ENCODE data around the gene SNED1. TPM values are rescaled to one million over a fixed set of nuclear protein-coding genes. Genes with fewer than 3 reads are reported as not detected.

The SNED1 gene
- total RNA-seq, 1 donor from 2014 or later, result 41.8 TPM

DNA sequence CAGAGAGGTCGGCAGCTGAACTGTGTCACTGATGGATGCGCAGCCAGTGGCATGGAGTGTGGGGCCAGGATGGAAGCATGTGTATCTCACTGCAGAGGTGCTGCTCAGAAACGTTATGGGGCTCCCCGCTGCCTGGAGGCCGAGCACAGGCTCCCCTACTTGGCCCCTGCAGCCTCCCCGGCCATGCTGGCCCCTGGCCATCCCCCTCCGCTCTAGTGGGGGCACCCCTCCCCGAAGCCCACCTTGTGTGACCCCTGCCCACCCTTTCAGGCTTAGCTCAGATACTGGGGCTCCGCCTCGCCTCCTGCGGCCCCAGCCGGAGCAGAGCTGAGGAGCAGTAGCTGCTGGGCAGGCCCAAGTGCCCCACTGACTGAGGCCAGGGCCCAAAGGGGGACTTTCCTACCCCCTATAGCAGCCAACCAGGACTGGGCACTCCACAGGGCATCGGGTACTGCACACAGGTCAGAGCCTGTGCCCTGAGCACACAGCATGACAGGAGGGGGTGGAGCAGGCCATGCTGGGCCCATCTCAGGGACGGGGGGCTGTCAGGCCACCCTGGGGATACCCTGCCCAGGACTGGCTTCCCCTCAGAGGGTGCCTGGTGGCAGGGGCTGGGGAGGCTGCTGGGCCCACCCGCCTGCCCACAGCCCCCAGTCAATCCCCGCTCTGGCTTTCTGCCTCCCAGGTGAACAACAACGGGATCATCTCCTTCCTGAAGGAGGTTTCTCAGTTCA, 31.3 kb downstream of the SNED1 start:
- no peak for DNase-seq (ENCODE audit: low spot score)

- no peak for DNase-seq (ENCODE audit: low spot score)
Measured at GRCh38 chr2:241030333-241030680, 31.9 kb downstream of the SNED1 start.

GRCh38 chr2:241030883-241031282, 32.5 kb downstream of the SNED1 start:
- no peak for DNase-seq (ENCODE audit: low spot score)

DNA sequence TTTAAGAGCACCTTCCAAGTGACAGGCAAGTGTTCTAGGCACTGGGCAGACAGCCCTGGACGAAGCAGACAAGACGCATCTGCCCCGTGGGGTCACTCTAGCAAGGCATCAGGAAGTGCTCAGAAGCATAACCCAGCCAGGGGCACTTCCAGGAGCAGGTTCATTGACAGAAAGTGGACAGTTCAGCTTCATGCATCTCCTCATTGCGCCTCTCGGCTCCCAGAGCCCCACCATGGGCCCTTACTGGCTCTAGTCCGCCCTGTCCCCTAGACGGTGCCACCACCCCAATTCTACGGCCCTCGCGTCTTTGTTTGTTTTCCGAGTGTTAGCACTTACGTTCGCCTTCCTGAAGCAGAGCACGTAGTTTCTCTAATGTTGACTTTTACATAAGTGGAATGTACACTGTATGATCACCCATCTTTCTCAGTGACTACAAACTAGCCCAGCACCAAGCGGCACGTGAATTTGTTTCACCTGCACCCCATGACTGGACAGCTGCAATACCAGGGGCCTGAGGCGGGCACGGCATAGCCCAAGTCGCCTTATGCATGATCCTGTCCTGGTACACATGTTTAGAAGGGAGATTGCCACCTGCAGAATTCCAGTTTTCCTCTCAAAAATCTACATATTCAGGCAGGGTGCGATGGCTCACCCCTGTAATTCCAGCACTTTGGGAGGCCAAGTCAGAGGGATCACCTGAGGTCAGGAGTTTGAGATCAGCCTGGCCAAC, 33.2 kb downstream of the SNED1 start:
- no peak for DNase-seq (ENCODE audit: low spot score)

DNA sequence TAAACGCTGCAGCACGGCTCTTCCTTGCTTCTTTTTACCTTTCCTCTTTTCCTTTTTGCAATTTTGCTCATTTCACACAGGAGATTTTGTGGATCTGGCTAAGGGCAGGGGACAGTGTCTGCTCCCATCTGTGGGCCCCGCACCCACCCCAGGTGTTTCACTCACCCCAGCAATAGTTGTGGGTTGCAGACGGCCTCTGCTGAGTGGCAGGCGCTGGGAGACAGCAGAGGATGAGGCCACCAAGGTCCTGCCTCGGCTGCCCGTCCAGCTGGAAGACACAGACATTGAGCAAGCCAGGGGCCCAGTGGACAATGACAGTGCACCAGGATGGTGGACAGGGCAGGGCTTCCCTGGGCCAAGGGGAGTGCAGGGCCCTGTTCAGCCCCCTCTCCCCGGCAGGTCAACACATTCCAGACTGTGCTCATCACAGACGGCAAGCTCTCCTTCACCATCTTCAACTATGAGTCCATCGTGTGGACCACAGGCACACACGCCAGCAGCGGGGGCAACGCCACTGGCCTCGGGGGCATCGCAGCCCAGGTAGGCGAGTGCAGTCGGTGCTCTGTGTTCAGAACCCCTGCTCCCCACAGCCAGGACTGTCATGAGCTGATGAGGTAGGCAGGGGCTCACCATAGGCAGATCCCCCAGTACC, 35.0 kb downstream of the SNED1 start:
- DNase-seq (ENCODE audit: low spot score), result no peak

GRCh38 chr2:241033994-241034393, 35.6 kb downstream of the SNED1 start:
- DNase-seq (ENCODE audit: low spot score), result no peak

DNA sequence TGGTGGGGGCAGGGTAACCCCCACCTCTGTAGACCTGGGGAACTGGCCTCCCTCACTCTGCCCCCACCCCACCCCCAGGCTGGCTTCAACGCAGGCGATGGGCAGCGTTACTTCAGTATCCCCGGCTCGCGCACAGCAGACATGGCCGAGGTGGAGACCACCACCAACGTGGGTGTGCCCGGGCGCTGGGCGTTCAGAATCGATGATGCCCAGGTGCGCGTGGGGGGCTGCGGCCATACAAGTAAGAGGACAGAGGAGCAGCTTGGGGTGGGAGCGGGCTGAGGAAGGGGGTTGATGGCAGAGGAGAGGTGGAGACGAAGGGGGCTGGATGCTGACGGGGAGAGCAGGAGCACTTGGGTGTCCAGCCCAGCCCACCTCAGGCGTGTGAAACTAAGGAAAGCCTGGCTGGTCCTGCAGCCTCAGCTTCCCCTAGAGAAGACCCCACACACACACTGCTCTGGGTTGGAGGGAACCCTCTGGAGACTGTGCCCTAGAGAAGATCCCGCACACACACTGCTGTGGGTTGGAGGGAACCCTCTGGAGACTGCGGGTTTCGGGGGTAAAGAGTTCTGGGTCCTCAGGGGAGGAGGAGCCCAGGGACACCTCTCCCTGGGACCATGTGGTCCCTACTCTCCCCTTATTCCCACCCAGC, 36.2 kb downstream of the SNED1 start:
- DNase-seq (ENCODE audit: low spot score), result no peak

GRCh38 chr2:241035142-241035817, 36.9 kb downstream of the SNED1 start:
- no peak for DNase-seq (ENCODE audit: low spot score)

DNA sequence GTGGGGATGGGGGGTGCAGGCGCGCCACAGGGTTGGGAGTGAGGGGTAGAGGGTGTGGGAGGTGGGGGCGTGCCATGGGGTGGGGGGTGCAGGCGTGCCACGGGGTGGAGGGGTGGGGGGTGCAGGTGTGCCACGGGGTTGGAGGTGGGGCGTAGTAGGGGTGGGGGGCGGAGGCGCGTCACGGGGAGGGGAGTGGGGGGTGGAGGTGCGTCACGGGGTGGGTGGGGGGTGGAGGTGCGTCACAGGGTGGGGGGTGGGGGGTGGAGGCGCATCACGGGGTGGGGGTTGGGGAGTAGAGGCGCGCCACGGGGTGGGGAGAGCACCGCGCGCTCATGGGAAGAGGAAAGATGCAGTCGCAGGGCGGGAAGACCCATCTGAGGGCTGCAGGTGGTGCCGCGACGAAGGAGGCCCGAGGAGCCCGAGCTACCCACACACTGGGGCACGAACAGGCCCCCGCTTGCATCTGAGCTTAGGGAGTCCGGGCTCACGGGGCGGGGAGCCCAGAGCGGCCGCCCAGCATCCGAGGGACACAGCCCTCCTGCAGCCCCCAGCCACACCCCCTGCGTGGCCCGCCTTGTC, 37.5 kb downstream of the SNED1 start:
- no peak for DNase-seq (ENCODE audit: low spot score)

GRCh38 chr2:241036397-241036963, 38.1 kb downstream of the SNED1 start:
- no peak for DNase-seq (ENCODE audit: low spot score)

- no peak for DNase-seq (ENCODE audit: low spot score)
Measured at GRCh38 chr2:241036964-241037421, 38.6 kb downstream of the SNED1 start.

DNA sequence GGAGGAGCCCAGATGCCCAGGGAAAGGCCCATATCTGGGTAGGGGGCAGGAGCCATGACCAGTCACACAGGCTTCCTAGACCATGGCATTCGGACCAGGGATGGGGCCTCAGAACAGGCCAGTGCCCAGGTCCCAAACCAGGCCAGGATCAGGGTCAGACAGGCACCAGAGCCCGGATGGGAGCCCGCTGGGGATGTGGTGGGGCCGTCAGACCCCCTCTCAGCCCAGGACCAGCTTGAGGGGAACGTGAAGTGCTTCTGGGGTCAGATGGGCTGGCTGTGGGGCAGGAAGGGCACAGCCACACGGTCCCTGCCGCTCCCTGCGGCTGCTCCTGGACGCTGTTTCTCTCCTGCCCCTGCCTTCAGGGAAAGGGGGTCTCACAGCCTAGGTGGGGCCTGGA, 39.1 kb downstream of the SNED1 start:
- no peak for DNase-seq (ENCODE audit: low spot score)

GRCh38 chr2:241038374-241039180, 40.2 kb downstream of the SNED1 start:
- no peak for DNase-seq (ENCODE audit: low spot score)

DNA sequence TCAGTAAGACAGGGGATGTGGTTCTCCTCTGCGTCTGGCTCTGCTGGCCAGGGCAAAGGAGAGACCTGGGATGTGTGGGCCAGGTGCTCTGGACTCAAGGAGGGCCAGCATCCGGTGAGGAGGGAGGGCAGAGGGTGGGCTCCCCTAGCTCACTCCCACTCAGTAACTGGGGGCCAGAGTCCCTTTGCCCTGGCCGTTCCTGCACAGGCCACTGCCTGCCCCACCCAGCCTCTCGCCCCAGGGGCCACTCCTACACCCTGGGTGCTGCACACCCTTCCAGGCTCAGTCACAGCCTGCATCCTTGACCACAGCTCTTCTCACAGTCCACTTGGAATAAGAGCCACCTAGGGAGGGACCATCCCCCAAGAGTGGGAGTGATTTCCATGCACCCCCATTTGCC, 41.0 kb downstream of the SNED1 start:
- DNase-seq (ENCODE audit: low spot score), result no peak

GRCh38 chr2:241040081-241040803, 41.8 kb downstream of the SNED1 start:
- no peak for DNase-seq (ENCODE audit: low spot score)

GRCh38 chr2:241041589-241042158, 43.3 kb downstream of the SNED1 start:
- no peak for DNase-seq (ENCODE audit: low spot score)

- no peak for DNase-seq (ENCODE audit: low spot score)
Measured at GRCh38 chr2:241043581-241043980, 45.2 kb downstream of the SNED1 start.

DNA sequence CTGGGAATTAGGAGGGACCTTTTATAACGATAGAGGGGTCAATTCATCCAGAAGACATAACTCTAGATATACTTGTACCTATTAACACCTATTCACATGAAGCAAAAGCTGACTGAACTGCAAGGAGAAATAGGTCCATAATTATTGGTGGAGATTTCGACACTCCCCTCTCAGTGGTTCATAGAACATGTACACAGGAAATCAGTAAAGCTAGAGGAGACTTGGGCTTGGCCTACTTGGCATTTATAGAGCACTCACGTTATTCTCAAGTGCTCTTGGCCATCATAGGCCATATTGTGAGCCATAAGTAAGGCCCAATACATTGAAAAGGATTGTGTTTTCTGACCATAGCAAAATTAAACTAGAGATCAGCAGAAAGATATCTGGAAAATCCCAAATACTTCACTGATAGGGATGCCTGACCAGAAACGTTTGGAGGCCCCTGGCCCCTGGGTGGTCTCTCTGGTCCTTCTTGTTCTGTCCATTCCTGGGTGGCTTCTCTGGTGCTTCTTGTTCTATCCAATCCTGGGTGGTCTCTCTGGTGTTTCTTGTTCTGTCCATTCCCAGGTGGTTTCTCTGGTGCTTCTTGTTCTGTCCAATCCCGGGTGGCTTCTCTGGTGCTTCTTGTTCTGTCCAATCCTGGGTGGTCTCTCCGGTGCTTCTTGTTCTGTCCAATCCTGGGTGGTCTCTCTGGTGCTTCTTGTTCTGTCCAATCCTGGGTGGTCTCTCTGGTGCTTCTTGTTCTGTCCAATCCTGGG, 49.0 kb downstream of the SNED1 start:
- no peak for DNase-seq (ENCODE audit: low spot score)
